HG02943 (cell line): Measurements from ENCODE around the gene FBXO28.

ENCODE experiments used
- ATAC-seq: cut with Tn5 transposase; IDR thresholded peaks from one replicate; pipeline ENCODE4 v1.9.1; 2021; ENCODE audit warnings: mild to moderate bottlenecking, low read depth, moderate library complexity; ENCODE audit not compliant: unreplicated experiment

The FBXO28 gene

DNA sequence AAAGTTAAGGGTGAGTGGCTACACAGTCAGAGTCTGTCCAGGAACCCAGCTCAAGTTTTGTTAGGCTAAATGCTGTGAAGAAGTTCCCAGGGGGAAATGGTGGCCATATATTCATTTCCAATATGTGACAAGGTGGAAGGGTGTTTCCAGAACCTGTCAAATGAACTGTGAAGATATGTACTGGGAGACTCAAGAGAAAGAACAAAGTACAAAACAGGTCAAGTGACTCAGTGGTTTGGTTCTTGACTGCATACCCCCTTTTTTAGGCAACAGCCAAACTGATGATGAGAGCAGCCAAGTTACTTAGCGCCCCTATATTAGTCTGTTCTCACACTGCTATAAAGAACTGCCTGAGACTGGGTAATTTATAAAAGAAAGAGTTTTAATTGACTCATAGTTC, 18.6 kb upstream of the FBXO28 start:
- ATAC-seq = no peak

DNA sequence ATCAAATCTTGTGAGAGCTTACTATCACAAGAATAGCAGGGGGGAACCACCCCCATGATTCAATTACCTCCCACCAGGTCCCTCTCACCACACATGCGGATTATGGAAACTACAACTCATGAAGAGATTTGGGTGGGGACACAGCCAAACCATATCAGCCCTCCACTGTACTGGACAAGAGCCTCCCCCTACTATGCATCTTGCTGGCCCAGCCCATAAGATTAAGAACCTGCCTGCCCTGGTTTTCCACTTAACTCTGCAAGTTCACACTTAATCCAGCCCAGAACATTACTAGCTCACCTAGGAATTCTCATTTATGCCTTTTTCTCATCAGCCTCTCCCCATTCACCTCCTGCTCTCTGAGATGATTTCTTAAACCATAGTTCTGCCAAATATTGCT, 18.0 kb upstream of the FBXO28 start:
- ATAC-seq = no peak

DNA sequence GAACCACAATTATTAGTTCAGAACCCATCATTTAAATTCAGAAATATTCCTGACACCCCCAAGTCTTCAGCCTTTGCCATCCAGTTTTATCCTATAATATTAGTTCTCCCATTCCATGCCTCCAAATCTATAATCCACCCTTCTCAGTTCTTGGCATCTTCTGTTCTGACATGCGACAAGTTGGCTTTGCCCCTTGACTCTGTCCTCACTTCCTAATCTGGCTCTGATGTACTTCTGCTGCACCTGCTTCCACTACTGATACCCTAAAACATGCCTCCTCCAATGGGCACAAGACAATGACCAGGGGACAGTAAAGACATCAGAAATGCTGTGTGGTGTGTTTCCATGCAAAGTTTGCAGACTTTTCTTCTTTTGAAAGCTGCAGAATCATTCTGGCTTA, 17.1 kb upstream of the FBXO28 start:
- no peak for ATAC-seq

DNA sequence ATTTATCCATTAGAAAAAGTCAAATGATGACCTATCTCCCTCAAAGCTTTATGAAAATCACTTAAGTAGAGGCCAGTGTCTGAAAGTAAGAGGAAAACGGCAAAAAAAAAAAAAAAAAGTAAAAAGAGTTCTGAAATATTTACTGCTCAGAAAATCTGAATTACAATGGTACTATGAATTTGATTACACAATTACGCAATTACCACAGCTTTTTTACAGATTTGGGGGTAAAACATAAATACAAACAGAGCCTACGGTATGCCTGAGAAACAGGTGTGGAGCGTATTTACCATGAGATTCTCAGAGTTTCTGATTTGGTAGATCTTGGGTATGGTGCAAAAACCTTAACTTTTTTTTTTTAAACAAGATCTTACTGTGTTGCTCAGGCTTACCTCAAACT, 15.9 kb upstream of the FBXO28 start:
- ATAC-seq = no peak

DNA sequence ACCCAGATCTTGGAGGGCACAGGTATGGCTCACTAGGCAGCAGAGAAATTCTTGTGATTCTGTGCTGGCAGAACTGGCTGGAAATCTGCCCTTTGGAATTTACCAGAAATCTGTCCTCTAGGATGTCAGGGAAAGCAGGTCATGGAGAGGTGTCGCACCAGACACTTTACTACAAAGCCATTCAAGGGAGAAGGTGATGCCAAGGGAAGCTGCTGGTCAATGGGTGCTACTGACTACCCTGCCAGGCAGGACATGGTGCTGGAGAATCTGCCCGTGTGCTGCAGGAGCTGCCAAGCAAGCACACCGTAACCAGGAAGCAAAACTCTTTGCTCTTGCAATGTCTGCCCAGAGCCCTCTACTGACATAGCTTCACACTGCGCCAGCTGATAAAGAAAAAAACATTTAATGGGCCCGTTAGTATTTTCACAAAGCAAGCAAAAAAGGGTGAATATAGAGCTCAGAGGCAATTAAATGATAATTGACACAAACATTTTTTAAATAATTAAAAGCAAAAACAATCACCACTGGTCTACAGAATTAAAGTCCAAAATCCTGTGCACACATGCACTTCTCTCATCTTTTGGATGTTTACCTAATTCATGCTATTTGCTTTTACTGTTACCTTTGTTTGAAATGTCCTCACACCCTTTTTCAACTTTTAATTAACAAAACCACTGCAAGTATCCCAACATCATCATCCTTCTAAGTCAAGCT, 7.2 kb upstream of the FBXO28 start:
- no peak for ATAC-seq

DNA sequence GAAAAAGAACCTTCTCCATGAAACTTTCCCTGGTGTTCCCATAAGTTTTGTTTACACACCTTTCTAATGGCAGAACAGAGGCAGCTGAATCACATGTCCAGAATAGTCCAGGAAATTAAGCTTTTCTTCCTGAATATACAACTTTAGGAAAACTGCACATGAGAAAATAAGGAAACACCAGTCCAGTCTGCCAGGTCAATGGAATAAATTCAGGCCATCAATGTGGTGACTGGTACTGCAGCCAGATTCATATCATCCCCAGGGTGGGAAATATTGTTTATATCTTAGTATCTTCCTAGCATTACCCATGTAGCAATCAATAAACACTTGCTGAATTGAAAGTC, 6.7 kb upstream of the FBXO28 start:
- no peak for ATAC-seq

DNA sequence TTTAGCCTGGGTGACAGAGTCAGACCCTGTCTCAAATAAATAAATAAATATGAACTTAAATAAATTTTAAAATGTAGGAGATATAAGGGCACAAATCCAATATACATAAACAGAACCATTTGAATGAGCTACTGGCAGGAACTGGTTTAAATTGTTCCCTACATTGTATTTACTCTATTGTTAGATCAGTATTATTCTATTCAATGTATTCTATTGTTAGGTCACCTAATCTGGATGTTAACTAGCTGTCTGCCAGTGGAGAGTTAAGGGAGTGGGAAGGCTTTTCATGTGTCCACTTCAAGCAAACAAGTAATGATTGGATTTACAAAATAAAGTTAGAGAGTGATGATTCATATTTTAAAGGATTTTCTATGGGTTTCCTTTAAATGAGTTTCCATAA, 4.9 kb upstream of the FBXO28 start:
- no peak for ATAC-seq

DNA sequence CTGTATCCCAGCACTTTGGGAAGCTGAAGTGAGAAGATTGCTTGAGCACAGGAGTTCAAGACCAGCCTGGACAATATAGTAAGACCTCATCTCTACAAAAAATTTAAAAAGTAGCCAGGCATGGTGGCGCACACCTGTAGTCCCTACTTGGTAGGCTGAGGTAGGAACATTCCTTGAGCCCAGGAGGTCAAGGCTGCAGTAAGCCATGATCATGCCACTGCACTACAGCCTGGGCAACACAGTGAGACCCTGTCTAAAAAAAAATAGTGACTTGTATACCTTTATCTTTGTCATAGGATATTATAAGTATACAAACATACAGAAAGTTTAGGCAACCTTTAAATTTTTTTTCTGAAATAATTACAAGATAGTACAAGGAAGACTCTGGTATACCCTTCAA, 3.9 kb upstream of the FBXO28 start:
- ATAC-seq = no peak

DNA sequence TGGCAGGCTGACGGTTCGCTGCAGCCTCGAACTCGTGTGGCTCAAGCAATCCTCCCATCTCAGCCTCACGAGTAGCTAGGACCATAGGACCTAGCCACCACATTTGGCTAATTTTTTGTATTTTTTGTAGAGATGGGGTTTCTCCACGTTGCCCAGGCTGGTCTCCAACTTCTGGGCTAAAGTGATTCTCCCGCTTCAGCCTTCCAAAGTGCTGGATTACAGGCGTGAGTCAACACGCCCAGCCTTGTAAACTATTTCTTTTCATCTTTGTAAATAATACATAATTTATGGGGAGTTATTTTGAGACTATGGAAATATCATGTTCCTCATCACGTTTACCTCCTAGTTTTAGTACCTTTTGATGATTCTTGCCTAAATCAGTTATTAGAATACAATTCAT, 906 bp upstream of the FBXO28 start:
- ATAC-seq = no peak

DNA sequence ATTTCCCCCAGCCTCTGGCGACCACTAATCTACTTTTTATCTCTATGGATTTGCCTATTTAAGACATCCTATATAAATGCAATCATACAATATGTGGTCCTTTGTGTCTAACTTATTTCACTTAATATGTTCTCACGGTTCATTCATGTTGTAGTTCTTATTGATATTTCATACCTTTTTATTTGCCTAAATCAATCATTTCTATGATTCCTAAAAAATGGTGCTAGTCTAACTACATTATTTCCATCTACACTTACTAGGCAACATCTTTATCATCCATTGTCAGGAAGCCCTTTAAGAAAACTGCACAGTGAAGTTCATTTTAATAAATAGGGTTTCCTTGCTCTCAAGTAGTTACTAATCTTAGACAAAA, 380 bp upstream of the FBXO28 start:
- ATAC-seq = no peak

DNA sequence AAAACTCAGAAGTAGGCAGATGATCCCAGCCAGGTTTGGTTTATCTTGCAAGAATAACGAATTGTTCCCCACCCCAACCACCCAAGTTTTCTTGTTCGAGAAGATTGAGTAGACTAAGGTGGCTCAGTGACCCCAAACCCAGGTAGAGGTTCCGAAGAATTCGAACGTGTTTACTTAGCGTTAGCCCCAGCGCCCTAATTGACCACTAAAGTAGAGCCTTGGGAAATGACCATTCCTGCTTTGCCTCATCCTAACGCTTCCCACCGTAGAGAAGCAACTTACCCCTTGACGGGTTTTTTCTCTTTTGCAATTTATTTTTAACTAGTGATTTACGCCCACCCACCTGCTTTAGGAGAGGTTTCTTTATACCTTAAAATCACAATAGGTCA, 870 bp downstream of the FBXO28 start:
- no peak for ATAC-seq

DNA sequence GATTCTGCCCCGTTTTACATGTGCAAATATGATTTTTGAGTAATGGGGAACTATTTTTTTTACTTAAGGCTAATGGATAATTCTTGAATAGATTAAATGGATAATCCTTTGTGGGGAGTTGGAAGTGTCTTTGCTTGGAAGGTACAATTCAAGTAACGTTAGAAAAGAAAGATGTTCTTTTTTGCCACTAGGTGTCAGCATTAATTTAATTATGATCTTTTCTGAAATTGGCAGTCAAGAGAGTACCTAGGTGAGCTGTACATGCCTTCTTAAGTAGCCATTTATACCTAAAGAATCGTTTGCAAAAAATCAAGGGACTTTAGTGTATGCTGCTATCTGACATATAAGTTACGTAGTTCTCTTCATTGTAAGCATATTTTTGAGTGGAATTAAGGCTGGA, 2.2 kb downstream of the FBXO28 start:
- no peak for ATAC-seq

DNA sequence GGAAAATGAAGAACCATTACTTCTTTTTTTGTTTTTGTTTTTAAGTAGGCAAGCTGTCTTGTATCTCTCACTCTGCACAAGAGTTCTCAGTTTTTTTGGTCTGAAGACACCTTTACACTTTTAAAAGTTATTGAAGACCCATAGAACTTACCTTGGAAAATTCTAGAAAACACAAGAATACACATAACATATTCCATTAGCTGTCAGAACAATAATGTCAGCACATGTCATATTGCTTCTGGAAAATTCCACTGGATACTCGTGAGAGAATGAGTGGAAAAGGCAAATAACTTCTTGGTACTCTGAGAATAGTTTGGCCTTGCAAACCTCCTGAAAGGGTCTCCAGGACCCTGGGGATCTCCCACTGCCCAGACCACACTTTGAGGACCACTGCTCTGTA, 4.8 kb downstream of the FBXO28 start:
- ATAC-seq = no peak

DNA sequence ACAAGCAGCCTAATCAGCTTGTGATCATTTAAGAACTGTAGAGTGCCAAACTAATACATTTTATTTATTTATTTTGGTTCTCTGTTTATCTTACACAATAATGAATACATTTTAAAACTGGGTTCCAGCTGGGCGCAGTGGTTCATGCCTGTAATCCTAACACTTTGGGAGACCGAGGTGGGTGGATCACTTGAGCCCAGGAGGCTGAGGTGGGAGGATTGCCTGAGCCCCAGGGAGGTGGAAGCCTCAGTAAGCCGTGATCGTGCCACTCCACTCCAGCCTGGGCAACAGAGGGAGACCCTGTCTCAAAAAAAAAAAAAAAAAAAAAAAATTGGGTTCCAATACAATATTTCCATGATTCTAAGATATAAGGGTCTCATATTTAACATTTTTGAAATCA, 9.2 kb downstream of the FBXO28 start:
- ATAC-seq = no peak

DNA sequence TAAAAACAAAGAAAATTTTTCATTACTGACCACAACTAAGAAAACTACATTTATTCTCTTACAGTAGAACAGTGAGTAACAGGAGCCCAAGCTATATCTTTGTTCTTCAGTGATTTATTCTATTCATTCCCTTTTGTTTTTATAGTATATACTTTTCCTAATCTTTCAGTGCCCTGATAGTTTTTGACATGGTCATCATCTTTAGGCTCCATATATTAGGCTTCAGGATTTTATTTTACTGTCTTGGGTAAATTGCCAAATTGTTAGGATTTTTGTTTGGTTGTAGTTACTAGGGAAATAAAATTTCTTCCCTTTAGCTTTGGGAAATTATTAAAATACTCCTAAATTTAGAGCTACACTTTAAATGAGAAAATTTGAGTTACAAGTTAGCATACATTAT, 10.3 kb downstream of the FBXO28 start:
- no peak for ATAC-seq

DNA sequence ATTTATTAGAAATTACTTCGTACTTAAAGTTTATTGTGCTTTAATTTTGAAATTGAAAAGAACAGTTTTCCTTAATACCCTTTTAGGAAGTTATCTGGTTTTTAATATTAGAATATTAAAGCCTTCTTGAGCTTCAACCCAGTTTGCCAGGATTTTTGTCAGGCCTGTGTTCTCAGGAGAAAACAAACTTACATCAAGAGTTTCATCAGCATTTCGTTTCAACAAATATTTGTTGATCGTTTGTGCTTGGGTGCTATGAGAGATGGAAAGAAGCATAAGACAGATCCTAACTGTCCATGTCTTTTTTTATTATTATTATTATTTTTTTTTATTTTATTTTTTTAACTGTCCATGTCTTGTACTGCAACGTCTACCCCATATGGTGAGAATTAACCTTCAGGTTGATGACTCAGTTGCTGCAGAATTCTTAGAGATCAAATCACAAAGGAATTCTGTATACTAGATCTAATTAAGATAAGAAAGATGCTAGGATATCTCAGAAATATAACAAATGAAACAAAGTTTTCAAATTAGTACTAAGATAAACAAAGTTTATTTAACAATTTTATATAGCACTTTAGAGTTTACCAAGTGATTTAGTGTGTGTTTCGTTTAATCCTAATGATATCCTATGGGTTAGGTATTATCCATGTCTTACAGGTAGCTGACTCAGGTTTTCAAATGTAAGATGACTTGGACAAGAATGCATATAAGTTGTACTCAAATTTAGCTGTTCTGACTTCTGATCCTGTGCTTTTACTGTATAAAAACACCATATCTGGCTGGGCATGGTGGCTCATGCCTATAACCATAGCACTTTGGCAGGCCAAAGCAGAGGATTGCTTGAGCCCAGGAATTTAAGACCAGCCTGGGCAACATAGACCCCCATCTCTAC, 14.3 kb downstream of the FBXO28 start:
- no peak for ATAC-seq

DNA sequence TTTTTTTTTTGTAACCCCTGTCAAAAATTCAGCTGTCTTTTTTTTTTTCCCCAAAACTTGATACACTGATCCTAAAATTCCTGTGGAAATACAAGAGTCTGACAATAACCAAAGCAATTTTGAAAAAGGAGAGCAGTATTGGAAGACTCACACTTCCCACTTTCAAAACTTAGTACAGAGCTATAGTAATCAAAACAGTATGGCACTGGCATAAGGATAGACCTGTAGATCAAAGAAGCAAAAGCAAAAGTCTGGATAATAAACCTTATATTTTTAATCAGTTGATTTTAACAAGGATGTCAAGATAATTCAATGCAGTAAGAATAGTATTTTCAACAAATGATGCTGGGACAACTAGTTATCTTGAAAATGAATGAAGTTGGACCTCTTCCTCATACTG, 17.3 kb downstream of the FBXO28 start:
- ATAC-seq = no peak

DNA sequence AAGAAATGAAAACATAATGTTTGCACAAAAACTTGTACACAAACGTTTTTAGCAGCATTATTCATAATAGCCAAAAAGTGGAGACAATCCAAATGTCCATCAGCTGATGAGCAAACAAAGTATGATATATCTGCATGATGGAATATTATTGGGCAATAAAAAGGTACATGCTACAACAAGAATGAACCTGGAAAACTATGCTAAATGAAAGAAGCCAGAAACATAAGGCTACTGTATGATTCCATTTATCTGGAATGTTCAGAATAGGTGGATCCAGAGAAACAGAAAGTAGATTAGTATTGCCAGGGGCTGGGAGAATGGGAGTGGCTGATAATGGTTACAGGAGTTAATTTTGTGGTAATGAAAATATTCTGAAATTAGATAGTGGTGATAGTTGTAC, 19.0 kb downstream of the FBXO28 start:
- ATAC-seq = no peak

DNA sequence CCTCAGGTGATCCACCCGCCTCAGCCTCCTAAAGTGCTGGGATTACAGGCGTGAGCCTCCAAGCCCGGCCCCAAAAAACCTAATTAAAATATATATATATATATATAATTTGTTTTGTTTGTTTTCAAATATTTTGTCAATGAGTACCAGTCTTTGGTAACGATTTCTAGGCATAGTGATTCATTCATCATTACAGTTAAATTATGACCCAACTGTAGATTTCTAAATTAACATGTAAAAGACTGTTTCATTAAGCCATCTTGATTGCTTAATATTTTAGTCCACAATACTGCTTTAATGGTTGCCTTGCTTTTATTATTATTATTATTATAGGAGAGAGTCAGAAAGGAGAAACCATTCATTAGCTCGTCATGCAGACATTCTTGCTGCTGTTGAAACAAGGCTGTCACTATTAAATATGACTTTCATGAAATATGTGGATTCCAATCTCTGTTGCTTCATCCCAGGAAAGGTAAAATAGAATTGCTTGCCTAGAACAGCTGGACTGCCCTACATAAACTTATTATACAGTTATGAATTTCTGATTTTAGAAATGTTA, 19.9 kb downstream of the FBXO28 start:
- no peak for ATAC-seq

DNA sequence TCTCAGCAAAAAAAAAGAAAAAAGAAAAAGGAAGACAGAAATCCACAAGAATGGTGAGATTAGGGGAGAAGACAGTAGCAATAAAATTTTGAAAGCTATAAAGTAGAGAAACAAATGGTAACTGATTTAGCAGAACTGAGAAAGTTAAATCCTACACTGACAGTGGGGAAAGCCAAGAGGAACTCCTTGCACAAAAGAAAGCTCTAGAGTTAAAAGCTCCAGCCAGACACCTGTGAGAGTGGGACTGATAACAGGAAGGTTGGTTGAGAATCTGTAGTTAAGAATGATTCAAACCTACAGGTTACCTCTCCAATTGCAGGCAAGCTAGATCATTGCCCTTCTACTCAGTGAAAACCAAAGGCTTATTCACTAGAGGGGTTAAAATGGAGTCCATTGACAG, 23.6 kb downstream of the FBXO28 start:
- ATAC-seq = no peak

DNA sequence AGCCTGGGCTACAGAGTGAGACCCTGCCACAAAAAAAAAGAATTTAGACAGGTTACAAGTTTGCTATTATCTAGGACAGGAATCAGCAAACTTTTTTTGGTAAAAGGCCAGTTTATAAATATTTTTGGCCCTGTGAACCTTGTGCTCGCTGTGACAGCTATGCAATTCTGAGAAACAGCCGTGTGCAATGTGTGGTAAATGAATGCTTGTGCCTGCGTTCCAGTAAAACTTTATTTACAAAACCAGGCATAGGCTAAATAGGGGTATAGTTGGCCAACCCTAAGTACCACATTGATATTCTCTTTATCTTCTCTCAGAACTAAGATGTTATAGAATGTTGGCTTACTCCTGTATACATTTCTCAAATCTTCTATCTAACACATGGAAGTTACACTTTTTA, 24.3 kb downstream of the FBXO28 start:
- ATAC-seq = no peak

DNA sequence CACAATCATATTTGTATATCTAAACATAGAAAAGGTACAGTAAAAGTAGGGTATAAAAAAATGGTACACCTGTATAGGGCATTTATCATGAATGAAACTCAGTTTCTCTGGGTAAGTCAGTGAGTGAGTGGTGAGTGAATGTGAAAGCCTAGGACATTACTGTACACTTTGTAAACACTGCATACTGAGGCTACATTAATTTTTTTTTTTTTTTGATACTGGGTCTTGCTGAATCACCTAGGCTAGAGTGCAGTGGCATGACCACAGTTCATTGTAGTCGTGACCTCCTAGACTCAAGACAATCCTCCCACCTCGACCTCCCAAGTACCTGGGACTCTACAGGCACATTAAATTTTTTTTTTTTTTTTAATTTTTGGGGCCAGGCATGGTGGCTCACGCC, 27.8 kb downstream of the FBXO28 start:
- ATAC-seq = no peak
